ENCODE measurements around the gene MCM3AP.
A peak's percentile ranks its signal among the peaks of the same experiment; 100 is the strongest.
"Not testable (repeated sequence)": the region's sequence is repeated elsewhere in the genome, so short reads cannot be mapped to it uniquely, and the experiment has no call there.

The MCM3AP gene

DNA sequence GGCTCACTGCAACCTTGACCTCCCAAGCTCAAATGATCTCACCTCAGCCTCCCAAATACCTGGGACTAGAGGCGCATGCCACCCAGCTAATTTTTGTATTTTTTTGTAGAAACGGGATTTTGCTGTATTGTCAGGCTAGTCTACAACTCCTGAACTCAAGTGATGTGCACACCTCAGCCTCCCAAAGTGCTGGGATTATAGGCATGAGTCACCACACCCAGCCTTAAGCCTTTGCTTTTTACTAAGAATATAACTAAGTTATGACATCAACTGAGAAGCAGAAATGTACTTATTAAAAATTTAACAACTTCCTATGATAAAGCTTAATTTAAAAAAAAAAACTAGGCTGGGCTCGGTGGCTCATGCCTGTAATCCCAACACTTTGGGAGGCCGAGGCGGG, 47.9 kb downstream of the MCM3AP start:
- no peaks in the 10 kb centered on the region for H3K27me3 ChIP-seq (ENCODE audit: control insufficient read depth, insufficient read depth, low read length)
- H3K9ac ChIP-seq (ENCODE audit: low read length): no peak overlapping the region
- H3K36me3 ChIP-seq (ENCODE audit: control insufficient read depth, insufficient read depth, low read length): peaks cover 87% of the 10 kb centered on the region
- H3K9me3 ChIP-seq (ENCODE audit: control insufficient read depth, insufficient read depth, low read depth, low read length): peaks cover 7% of the 10 kb centered on the region; the same call in 1 of the 2 replicates
- no peak overlapping the region for H3K4me3 ChIP-seq (ENCODE audit: low read depth, low read length)
- H3K4me1 ChIP-seq (ENCODE audit: control insufficient read depth, insufficient read depth, low read length): no peaks in the 10 kb centered on the region; the same call in 1 of the 2 replicates
- no peak overlapping the region for H3K27ac ChIP-seq (ENCODE audit: low read depth, low read length)

DNA sequence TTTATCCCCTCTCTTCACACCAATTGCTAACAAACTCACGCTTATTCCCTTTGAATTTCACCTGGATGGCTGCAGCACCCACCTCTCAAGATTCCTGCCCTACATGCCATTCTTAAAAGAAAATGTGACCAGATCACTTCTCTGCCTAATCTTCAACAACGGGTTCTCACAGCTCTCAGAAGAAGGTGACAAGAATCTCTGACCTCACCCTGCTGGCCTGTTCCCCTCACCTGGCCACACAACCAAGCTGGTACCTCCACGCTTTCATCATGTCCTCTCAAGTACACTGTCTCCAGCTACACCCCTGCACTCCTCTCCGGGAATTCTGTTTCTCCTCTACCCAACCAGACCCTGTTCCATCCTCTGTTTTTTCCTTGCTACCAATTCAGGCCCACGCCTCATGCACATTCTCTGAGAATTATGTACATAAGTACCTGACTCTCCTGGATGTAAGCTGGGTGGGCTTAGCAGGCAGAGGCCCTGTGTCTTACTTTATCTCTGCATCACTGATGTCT, 50.9 kb downstream of the MCM3AP start:
- H3K27ac ChIP-seq (ENCODE audit: low read depth, low read length): no peak overlapping the region
- H3K27me3 ChIP-seq (ENCODE audit: control insufficient read depth, insufficient read depth, low read length): no peaks in the 10 kb centered on the region
- peaks cover 84% of the 10 kb centered on the region for H3K36me3 ChIP-seq (ENCODE audit: control insufficient read depth, insufficient read depth, low read length)
- no peak overlapping the region for H3K9ac ChIP-seq (ENCODE audit: low read length)
- H3K4me3 ChIP-seq (ENCODE audit: low read depth, low read length): no peak overlapping the region
- H3K9me3 ChIP-seq (ENCODE audit: control insufficient read depth, insufficient read depth, low read depth, low read length): peaks cover 33% of the 10 kb centered on the region
- peaks cover 9% of the 10 kb centered on the region; the same call in 1 of the 2 replicates for H3K4me1 ChIP-seq (ENCODE audit: control insufficient read depth, insufficient read depth, low read length)

DNA sequence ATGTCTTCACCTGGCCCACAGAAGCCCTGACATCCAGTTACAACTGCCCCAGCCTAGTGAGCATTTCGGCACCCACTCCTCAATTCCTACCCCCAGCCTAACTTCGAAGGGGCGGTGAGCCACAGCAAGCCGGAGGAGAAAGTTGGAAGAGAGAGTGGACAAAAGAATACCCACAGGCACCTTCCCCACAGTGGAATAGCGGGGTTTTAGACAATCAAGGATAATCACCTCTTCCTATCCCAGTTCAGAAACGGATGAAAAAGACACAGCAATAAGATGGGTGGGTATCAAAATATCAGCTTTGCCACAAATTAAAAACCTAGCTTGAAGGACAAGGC, 55.5 kb downstream of the MCM3AP start:
- peaks cover 12% of the 10 kb centered on the region; the same call in 1 of the 2 replicates for H3K4me1 ChIP-seq (ENCODE audit: control insufficient read depth, insufficient read depth, low read length)
- peak overlapping the region; percentile 76 for H3K4me3 ChIP-seq (ENCODE audit: low read depth, low read length)
- peak overlapping the region; percentile 81; the same call in 1 of the 2 replicates for H3K27ac ChIP-seq (ENCODE audit: low read depth, low read length)
- H3K27me3 ChIP-seq (ENCODE audit: control insufficient read depth, insufficient read depth, low read length): no peaks in the 10 kb centered on the region
- peaks cover 33% of the 10 kb centered on the region for H3K9me3 ChIP-seq (ENCODE audit: control insufficient read depth, insufficient read depth, low read depth, low read length)
- H3K36me3 ChIP-seq (ENCODE audit: control insufficient read depth, insufficient read depth, low read length): peaks cover 60% of the 10 kb centered on the region
- peak overlapping the region; percentile 86 for H3K9ac ChIP-seq (ENCODE audit: low read length)

DNA sequence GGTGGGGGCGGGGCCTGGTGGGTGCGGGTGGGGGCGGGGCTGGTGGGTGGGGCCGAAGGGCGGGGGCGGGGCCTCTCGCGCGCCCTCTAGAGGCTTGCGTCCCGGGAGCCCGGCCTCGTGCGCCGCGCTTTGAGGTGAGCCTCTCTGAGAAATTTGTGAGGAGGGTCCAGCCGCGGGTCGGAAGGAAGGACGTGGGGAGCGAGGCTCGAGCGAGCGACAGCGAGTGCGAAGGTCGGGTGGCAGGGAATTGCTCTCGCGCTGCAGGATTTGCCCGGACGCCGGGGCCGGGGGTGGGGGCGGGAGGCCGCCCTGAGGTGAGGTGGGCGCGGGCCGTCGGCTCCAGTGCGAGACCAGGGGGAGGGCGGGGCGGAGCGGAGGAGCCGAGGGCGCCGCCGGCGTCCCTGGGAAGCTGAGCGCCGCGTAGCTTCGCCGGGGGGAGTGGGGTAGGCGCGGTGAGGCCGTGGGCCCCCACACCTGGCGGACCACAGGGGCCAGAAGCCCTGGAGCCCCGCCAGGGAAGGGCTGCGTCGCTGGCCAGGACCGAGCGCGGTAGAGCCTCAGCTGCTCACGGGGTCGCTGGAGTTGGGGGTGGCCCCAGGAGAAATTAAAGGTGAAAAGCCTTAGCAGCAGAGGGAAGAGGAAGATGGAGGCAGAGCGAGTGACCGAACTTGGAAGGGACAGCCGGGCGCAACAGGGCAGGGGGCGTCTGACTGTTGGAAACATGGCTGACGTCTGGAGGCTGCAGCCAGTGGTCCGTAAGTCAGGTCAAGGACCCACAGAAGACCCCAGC, 56.1 kb downstream of the MCM3AP start:
- Histone ChIP-seq H3K4me3 (ENCODE audit: low read depth, low read length) (peak overlapping the region; percentile 76), H3K4me1 (ENCODE audit: control insufficient read depth, insufficient read depth, low read length) (peaks cover 12% of the 10 kb centered on the region; the same call in 1 of the 2 replicates), H3K27me3 (ENCODE audit: control insufficient read depth, insufficient read depth, low read length) (no peaks in the 10 kb centered on the region), H3K36me3 (ENCODE audit: control insufficient read depth, insufficient read depth, low read length) (peaks cover 55% of the 10 kb centered on the region), H3K27ac (ENCODE audit: low read depth, low read length) (peak overlapping the region; percentile 81; the same call in 1 of the 2 replicates), H3K9me3 (ENCODE audit: control insufficient read depth, insufficient read depth, low read depth, low read length) (peaks cover 33% of the 10 kb centered on the region), H3K9ac (ENCODE audit: low read length) (peak overlapping the region; percentile 86)

DNA sequence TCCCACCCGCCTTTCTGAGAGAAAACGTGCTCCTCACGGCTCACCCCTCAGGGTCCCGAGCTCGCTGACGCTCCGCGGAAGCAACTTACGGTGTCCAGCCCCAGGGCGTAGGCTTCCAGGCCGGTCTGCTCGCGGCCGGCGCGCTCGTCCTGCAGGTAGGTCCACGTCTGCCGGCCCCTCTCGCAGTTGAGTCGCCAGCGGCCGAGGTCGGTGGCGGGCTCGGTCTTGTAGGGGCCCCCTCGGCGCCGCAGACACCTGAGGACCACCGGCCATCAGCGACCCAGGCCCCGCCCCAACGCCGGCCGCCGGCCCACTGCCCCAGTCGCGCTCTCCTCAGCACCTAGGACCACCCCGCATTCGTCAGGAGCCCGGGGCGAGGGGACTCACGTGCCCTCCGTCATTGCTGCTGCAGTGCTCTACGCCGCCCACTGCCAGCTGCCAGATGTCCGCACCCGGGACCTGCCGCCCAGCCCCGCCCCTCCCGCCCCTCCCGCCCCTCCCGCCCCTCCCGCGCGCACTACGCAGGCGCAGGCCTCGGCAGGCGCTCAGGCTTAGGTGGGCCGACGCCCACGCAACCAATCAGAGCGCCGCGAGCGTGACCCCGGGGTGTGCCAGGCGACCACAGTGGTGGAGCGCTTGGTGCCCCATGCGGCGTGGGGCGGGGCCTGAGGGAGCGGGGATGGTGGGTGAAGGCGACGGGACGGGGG, 56.9 kb downstream of the MCM3AP start, which contains the start of gene LSS:
TSS of gene LSS (minus strand) at position 430 of the 707 bp plus-strand sequence. CDS start at position 401, 29 bp downstream.
- Histone ChIP-seq H3K27ac (ENCODE audit: low read depth, low read length) (peak within 1 kb of the TSS; percentile 81; the same call in 1 of the 2 replicates), H3K9ac (ENCODE audit: low read length) (peak within 1 kb of the TSS; percentile 86), H3K4me1 (ENCODE audit: control insufficient read depth, insufficient read depth, low read length) (peaks cover 12% of the 10 kb centered on the region; the same call in 1 of the 2 replicates)

DNA sequence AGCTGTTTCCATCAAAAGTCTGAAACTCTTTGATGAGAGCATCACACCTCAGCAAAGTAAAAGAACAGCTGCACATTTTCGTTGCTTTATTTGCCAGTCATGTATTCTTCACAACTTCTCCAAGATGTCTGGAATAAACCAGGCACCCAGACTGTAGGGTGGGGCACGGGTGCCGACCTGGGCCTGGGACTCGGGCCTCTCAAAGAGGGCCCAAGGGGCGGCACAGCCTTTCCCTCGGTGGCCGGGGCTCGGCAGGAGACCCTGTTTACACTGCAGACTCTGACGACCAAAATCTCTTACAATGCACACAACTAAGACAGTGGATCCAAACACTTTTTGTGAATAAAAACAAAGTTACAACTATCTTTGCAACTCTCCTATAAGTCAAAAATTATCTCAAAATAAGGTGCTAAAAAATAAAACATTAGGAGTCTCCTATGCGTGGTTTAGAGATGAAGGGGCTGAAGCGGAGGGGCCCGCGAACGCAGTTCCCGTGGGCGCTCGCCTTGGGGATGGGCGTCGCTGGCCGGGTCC, 57.5 kb downstream of the MCM3AP start:
- Histone ChIP-seq H3K9me3 (ENCODE audit: control insufficient read depth, insufficient read depth, low read depth, low read length) (peaks cover 31% of the 10 kb centered on the region), H3K36me3 (ENCODE audit: control insufficient read depth, insufficient read depth, low read length) (peaks cover 45% of the 10 kb centered on the region), H3K27ac (ENCODE audit: low read depth, low read length) (peak overlapping the region; percentile 73; the same call in 1 of the 2 replicates), H3K4me1 (ENCODE audit: control insufficient read depth, insufficient read depth, low read length) (peaks cover 12% of the 10 kb centered on the region; the same call in 1 of the 2 replicates), H3K9ac (ENCODE audit: low read length) (peak overlapping the region; percentile 84), H3K27me3 (ENCODE audit: control insufficient read depth, insufficient read depth, low read length) (no peaks in the 10 kb centered on the region), H3K4me3 (ENCODE audit: low read depth, low read length) (peak overlapping the region; percentile 91)

More for the DNA sequence above, 56.9 kb downstream of the MCM3AP start, which contains the start of gene LSS:
- Histone ChIP-seq H3K36me3 (ENCODE audit: control insufficient read depth, insufficient read depth, low read length) (peaks cover 46% of the 10 kb centered on the region), H3K4me3 (ENCODE audit: low read depth, low read length) (peak within 1 kb of the TSS; percentile 91), H3K9me3 (ENCODE audit: control insufficient read depth, insufficient read depth, low read depth, low read length) (peaks cover 33% of the 10 kb centered on the region), H3K27me3 (ENCODE audit: control insufficient read depth, insufficient read depth, low read length) (no peaks in the 10 kb centered on the region)

DNA sequence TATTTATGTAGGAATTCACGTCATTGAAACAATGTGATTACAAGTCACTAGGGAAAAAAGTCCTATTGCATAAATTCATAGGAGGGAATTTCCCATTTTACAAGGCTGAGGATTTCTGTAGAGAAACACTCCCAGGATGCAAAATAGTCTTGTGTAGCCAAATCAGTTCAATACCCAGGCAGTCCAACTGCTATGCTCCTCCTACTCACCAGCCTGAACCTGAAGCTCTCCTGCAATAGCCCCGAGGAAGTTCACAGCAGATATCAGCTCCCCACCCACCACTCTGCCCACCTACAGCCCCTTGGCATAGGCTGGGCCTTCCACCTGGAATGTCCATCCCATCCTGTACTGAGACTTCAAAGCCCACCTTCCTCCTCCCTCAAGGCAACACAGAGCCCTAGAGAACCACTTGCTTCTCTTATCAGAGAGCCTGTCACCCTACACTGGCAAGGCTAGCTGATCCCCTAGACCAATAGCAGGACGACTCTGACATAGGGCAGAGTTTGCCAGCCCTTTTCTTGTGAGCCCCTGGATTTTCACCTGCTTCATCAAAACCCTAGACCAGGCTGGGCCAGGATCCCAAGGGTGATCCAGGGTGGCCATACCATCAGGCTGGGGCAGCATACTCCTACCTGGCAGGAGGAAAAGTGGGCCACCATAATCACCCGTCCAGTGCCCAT, 58.4 kb downstream of the MCM3AP start:
- H3K4me3 ChIP-seq (ENCODE audit: low read depth, low read length): peak overlapping the region; percentile 91
- no peak overlapping the region for H3K27ac ChIP-seq (ENCODE audit: low read depth, low read length)
- peaks cover 23% of the 10 kb centered on the region for H3K9me3 ChIP-seq (ENCODE audit: control insufficient read depth, insufficient read depth, low read depth, low read length)
- no peaks in the 10 kb centered on the region for H3K27me3 ChIP-seq (ENCODE audit: control insufficient read depth, insufficient read depth, low read length)
- peaks cover 45% of the 10 kb centered on the region for H3K36me3 ChIP-seq (ENCODE audit: control insufficient read depth, insufficient read depth, low read length)
- peak overlapping the region; percentile 84 for H3K9ac ChIP-seq (ENCODE audit: low read length)
- peaks cover 12% of the 10 kb centered on the region; the same call in 1 of the 2 replicates for H3K4me1 ChIP-seq (ENCODE audit: control insufficient read depth, insufficient read depth, low read length)

DNA sequence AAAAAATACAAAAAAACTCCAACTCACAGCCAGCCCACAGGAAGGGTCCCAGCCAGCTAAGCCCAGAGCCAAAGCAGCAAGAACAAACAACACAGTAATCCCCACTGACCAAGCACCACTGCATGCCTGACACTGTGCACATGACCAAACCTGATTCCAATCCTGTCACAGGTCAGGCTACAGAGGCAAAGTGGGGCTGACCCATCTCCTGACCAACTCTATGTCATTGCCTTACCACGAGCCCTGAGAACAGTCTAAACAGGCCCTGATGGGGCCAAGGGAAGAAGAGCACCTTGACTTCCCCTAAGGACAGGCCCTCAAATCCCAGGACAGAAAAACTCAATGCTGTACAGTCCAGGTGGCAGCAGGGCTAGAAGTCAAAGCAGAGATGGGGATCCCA, 59.3 kb downstream of the MCM3AP start:
- H3K9me3 ChIP-seq (ENCODE audit: control insufficient read depth, insufficient read depth, low read depth, low read length): peaks cover 14% of the 10 kb centered on the region; the same call in 1 of the 2 replicates
- peaks cover 12% of the 10 kb centered on the region; the same call in 1 of the 2 replicates for H3K4me1 ChIP-seq (ENCODE audit: control insufficient read depth, insufficient read depth, low read length)
- no peak overlapping the region for H3K27ac ChIP-seq (ENCODE audit: low read depth, low read length)
- H3K4me3 ChIP-seq (ENCODE audit: low read depth, low read length): peak overlapping the region; percentile 91; the same call in 1 of the 2 replicates
- no peaks in the 10 kb centered on the region for H3K27me3 ChIP-seq (ENCODE audit: control insufficient read depth, insufficient read depth, low read length)
- peaks cover 45% of the 10 kb centered on the region for H3K36me3 ChIP-seq (ENCODE audit: control insufficient read depth, insufficient read depth, low read length)
- no peak overlapping the region for H3K9ac ChIP-seq (ENCODE audit: low read length)

DNA sequence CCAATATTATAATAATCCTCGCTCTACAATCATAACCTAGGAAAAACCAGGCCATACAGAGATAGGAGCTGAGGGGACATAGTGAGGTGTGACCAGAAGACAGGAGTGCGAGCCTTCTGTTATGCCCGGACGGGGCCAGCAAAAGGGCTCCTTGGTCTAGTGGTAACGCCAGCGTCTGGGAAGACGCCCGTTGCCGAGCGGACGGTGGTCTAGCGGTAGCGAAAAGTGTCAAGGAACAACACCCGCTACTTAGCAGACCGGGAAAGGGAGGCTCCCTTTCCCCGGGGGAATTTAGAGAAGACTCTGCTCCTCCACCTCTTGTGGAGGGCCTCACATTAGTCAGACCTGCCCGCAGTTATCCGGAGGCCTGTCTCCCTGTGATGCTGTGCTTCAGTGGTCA, 61.8 kb downstream of the MCM3AP start:
- not testable (repeated sequence) for H3K4me3 ChIP-seq (ENCODE audit: low read depth, low read length); H3K27ac ChIP-seq (ENCODE audit: low read depth, low read length); H3K27me3 ChIP-seq (ENCODE audit: control insufficient read depth, insufficient read depth, low read length); H3K4me1 ChIP-seq (ENCODE audit: control insufficient read depth, insufficient read depth, low read length); H3K9ac ChIP-seq (ENCODE audit: low read length); H3K9me3 ChIP-seq (ENCODE audit: control insufficient read depth, insufficient read depth, low read depth, low read length)
- H3K36me3 ChIP-seq (ENCODE audit: control insufficient read depth, insufficient read depth, low read length): peaks cover 55% of the 10 kb centered on the region

DNA sequence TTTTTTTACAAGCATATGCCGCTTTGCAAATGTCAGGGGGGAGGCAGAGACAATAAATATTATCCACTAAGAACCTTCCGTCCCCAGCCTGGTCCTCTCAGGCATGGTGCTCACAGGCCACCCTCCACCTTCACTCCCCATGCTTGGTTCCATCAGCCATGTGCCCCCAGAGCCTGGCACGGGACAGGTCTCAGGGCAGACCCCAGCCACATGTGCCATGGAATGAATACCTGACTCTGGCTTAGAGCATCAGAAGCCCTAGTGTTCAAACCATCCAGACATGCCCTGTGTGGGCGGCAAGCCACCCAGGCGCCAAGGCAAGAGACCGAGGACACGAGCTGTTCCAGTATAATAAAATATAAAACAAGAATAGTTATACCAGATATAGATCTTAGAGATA, 62.2 kb downstream of the MCM3AP start:
- H3K9ac ChIP-seq (ENCODE audit: low read length): no peak overlapping the region
- H3K36me3 ChIP-seq (ENCODE audit: control insufficient read depth, insufficient read depth, low read length): peaks cover 55% of the 10 kb centered on the region
- H3K4me3 ChIP-seq (ENCODE audit: low read depth, low read length): no peak overlapping the region
- H3K27ac ChIP-seq (ENCODE audit: low read depth, low read length): no peak overlapping the region
- no peaks in the 10 kb centered on the region for H3K27me3 ChIP-seq (ENCODE audit: control insufficient read depth, insufficient read depth, low read length)
- peaks cover 3% of the 10 kb centered on the region; the same call in 1 of the 2 replicates for H3K4me1 ChIP-seq (ENCODE audit: control insufficient read depth, insufficient read depth, low read length)
- no peaks in the 10 kb centered on the region for H3K9me3 ChIP-seq (ENCODE audit: control insufficient read depth, insufficient read depth, low read depth, low read length)
